Skeletal muscle satellite cell (primary cell): Measurements from ENCODE around the gene HTR1E. TPM values are rescaled to one million over a fixed set of nuclear protein-coding genes. Genes with fewer than 3 reads are reported as not detected.

Source experiments
- H3K27me3 ChIP-seq: 2 replicates; pipeline ENCODE4 v1.7.0; 2013; ENCODE audit warnings: low read length; ENCODE audit not compliant: control insufficient read depth, insufficient read depth
- H3K36me3 ChIP-seq: 2 replicates; pipeline ENCODE4 v1.7.0; 2013; ENCODE audit warnings: mild to moderate bottlenecking, control low read depth, low read length; ENCODE audit not compliant: insufficient read depth
- H3K4me1 ChIP-seq: 2 replicates; pipeline ENCODE4 v1.7.0; 2013; ENCODE audit warnings: low read length; ENCODE audit not compliant: control insufficient read depth, insufficient read depth
- H3K4me2 ChIP-seq: 2 replicates; pipeline ENCODE4 v1.7.0; 2013; ENCODE audit warnings: mild to moderate bottlenecking, low read length
- H3K4me3 ChIP-seq: 2 replicates; pipeline ENCODE4 v1.7.0; 2013; ENCODE audit warnings: low read length
- H3K9ac ChIP-seq: 2 replicates; pipeline ENCODE4 v1.7.0; 2013; ENCODE audit warnings: mild to moderate bottlenecking, low read depth, low read length, moderate library complexity
- H3K9me3 ChIP-seq: replicated peaks from 2 replicates; pipeline ENCODE4 v1.7.0; 2013; ENCODE audit warnings: mild to moderate bottlenecking, control low read depth, low read length
- small RNA-seq: library from RNA; depleted of rRNA; stranded (forward); fragments of <200 nt; gene quantifications from one replicate; pipeline ENCODE3, GENCODE V24; 2012

HTR1E gene

DNA sequence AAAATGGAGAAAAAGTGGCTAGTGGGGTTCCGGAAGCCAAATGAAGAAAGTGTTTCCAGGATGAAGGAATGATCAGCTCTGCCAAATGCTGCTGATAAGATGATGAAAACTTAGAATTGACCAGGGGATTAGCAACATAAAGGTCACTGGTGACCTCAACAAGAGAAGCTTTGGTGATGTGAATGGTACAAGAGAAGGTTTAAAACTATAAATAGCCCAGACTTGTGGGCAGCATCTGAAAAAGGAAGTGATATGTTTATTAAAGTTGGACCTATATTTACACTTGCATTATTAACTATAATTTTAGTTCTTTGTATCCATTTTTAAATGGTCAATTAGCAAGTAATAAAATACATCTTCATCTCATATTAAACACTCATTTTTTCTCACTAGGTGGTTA lies 112.5 kb downstream of the HTR1E start:
- no peak overlapping the region for H3K4me2 ChIP-seq
- H3K4me1 ChIP-seq: no peaks in the 10 kb centered on the region
- no peaks in the 10 kb centered on the region for H3K9me3 ChIP-seq
- H3K9ac ChIP-seq: no peak overlapping the region
- no peak overlapping the region for H3K4me3 ChIP-seq
- no peaks in the 10 kb centered on the region for H3K36me3 ChIP-seq
- H3K27me3 ChIP-seq: peaks cover 16% of the 10 kb centered on the region

- Histone ChIP-seq H3K27me3 (peaks cover 14% of the 10 kb centered on the region), H3K4me2 (no peak overlapping the region), H3K4me1 (no peaks in the 10 kb centered on the region), H3K9me3 (no peaks in the 10 kb centered on the region), H3K4me3 (no peak overlapping the region), H3K9ac (no peak overlapping the region), H3K36me3 (no peaks in the 10 kb centered on the region)
Measured at GRCh38 chr6:87053312-87053711, 116.0 kb downstream of the HTR1E start.

- H3K27me3 ChIP-seq: peaks cover 12% of the 10 kb centered on the region
- H3K9ac ChIP-seq: no peak overlapping the region
- H3K9me3 ChIP-seq: no peaks in the 10 kb centered on the region
- H3K36me3 ChIP-seq: no peaks in the 10 kb centered on the region
- no peak overlapping the region for H3K4me3 ChIP-seq
- no peaks in the 10 kb centered on the region for H3K4me1 ChIP-seq
- H3K4me2 ChIP-seq: no peak overlapping the region
Measured at GRCh38 chr6:87054143-87054833, 117.0 kb downstream of the HTR1E start.

DNA sequence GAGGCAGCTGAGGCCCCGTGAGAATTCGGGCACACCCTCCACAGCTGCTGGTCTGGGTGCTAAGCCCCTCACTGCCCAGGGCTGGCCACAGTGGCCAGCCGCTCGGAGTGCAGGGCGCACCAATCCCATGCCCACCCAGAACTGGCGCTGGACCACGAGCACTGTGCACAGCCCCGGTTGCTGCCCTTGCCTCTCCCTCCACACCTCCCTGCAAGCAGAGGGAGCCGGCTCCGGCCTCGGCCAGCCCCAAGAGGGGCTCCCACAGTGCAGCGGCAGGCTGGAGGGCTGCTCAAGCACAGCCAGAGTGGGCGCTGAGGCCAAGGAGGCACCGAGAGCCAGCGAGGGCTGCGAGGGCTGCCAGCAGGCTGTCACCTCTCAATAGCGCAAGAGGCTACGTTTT lies 122.6 kb downstream of the HTR1E start:
- Histone ChIP-seq H3K9me3 (no peaks in the 10 kb centered on the region), H3K4me1 (no peaks in the 10 kb centered on the region), H3K27me3 (peaks cover 20% of the 10 kb centered on the region), H3K36me3 (no peaks in the 10 kb centered on the region), H3K4me3 (no peak overlapping the region), H3K9ac (no peak overlapping the region), H3K4me2 (no peak overlapping the region)

GRCh38 chr6:87065117-87065516 lies 127.8 kb downstream of the HTR1E start:
- no peaks in the 10 kb centered on the region for H3K9me3 ChIP-seq
- no peaks in the 10 kb centered on the region for H3K36me3 ChIP-seq
- H3K4me2 ChIP-seq: no peak overlapping the region
- H3K27me3 ChIP-seq: peaks cover 42% of the 10 kb centered on the region
- H3K4me1 ChIP-seq: no peaks in the 10 kb centered on the region
- H3K9ac ChIP-seq: no peak overlapping the region
- H3K4me3 ChIP-seq: no peak overlapping the region

Small RNA genes within 50 kb of the gene (small RNA-seq; reads per million reads assigned to genes)
- gene AL157777.2 (not detected), gene MTHFD2P2 (not detected)
